Measurements from ENCODE around the gene NEURL1. TPM values are rescaled to one million over a fixed set of nuclear protein-coding genes. Genes with fewer than 3 reads are reported as not detected.

Gene NEURL1
- total RNA-seq, 1 experiment from 2014 or later, result 0.84 TPM

DNA sequence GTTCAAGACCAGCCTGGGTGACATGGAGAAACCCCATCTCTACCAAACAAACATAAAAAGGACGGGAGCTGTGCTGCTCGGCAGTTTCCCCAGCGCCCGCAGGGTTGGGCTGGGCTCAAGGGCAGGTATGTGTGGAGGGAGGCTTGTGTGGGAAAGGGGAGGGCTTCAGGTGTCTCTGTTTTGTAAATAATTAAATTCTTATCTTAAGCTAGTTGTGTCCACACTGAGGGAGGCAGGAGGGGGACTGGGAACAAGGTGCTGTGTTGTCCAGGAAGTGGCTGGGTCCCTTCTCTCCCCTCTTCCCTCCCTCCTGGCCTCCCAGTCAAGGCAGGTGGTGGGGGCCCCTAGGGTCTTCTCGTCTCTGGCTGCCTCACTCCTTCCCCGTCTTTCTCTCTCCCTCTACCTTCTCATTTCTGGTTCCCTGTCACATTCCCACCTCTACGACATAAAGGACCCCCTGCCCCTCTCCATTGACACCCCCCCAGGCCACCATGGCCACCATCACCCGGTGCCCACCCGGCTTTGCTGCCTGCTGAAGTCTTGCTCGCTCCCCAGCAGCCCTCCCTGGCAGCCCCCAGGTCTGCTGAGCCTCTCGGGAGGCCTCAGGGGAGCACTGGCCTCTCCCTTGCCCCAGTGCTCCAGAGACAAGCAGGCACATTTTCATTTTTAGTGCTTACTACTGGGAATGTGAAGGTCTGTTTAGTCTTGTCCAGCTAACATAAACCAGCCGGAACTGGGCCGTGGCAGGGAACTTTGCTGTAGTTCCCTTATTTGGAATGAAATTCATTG, 19.3 kb downstream of the NEURL1 start:
- H3K4me3 ChIP-seq (ENCODE audit: low read depth, low read length), result no peak overlapping the region
- no peaks in the 10 kb centered on the region for H3K27me3 Mint-ChIP-seq (ENCODE audit: insufficient read depth, unreplicated experiment)
- ChIA-PET CTCF (interaction anchor here (1.0 to 1.1 kb wide), 2 partner anchors 30 to 80 kb away, joined by 4 read pairs; no protein-coding TSS in a partner anchor), POLR2A (no interaction called here)
- no peaks in the 10 kb centered on the region for H3K9me3 ChIP-seq
- BruUV-seq (replicated peaks), result no TSS peak
- H3K27ac Mint-ChIP-seq (ENCODE audit: unreplicated experiment), result peak overlapping the region; percentile 54
- intact Hi-C loops (cut with micrococcal nuclease; ENCODE audit: unreplicated experiment), result loop anchor here (5.0 kb wide), 1 partner anchor 65 kb away; no protein-coding TSS in a partner anchor
- H3K27me3 ChIP-seq (replicated peaks; ENCODE audit: control insufficient read depth, insufficient read depth, low read length), result no peaks in the 10 kb centered on the region; the same call in 1 of the 2 replicates
- no peaks in the 10 kb centered on the region for H3K36me3 Mint-ChIP-seq (ENCODE audit: insufficient read depth, unreplicated experiment)
- peaks cover 16% of the 10 kb centered on the region for H3K4me1 Mint-ChIP-seq (ENCODE audit: low read depth, unreplicated experiment)
- TF ChIP-seq, protein P1, sequence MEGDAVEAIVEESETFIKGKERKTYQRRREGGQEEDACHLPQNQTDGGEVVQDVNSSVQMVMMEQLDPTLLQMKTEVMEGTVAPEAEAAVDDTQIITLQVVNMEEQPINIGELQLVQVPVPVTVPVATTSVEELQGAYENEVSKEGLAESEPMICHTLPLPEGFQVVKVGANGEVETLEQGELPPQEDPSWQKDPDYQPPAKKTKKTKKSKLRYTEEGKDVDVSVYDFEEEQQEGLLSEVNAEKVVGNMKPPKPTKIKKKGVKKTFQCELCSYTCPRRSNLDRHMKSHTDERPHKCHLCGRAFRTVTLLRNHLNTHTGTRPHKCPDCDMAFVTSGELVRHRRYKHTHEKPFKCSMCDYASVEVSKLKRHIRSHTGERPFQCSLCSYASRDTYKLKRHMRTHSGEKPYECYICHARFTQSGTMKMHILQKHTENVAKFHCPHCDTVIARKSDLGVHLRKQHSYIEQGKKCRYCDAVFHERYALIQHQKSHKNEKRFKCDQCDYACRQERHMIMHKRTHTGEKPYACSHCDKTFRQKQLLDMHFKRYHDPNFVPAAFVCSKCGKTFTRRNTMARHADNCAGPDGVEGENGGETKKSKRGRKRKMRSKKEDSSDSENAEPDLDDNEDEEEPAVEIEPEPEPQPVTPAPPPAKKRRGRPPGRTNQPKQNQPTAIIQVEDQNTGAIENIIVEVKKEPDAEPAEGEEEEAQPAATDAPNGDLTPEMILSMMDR (IDR thresholded peaks at IDR 0.05; ENCODE audit: insufficient read depth in 1 of 2, low read depth in 1 of 2, low read length in 1 of 2, severe bottlenecking in 1 of 2, unreplicated experiment in 1 of 2), result peak in 1 of 2 experiments; percentile 13
- H3K4me3 Mint-ChIP-seq (ENCODE audit: unreplicated experiment), result no peak overlapping the region
- DNase-seq, result peak; percentile 71 to 87
- H3K36me3 ChIP-seq (ENCODE audit: control insufficient read depth, insufficient read depth, low read length), result no peaks in the 10 kb centered on the region
- peaks cover 32% of the 10 kb centered on the region for H3K4me1 ChIP-seq
- no peaks in the 10 kb centered on the region for H3K9me3 Mint-ChIP-seq (ENCODE audit: unreplicated experiment)

DNA sequence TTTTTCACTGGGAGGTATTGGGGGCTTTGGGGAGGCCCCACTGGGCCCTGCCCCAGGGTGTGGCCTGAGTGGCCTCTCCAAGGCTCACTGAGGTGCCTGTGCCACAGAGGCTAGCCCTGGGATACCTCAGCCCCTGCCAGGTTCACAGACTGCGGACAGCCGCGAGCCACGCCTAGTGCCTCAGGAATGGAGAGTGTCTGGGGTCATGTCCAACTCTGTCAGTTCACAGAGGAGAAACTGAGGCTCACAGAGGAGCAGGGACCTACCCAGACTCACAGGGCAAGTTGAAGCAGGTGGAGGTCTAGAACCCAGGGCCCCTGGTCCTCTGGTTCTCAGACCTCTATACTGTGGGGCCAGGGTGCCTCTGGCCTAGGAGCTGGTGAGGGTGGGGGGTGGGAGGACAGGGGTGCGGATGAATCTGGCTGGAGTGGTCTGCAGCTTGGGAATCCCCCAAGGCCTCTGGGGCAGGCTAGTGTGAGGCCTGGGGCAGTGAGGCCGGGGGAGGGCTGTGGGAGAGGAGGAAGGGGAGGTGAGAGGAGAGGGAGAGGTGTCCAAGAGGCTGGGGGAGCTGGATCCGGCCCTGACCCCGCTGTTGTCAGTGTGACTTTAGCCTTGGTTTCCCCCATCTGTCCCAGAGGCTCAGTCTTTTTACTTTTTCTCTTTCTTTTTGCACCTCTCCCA, 20.0 kb downstream of the NEURL1 start:
- TF ChIP-seq, protein P1 (IDR thresholded peaks at IDR 0.05; ENCODE audit: insufficient read depth in 1 of 2, low read depth in 1 of 2, low read length in 1 of 2, severe bottlenecking in 1 of 2, unreplicated experiment in 1 of 2), result no peak
- ChIA-PET POLR2A (no interaction called here), CTCF (no interaction called here)
- DNase-seq, result no peak
- H3K27me3 ChIP-seq (replicated peaks; ENCODE audit: control insufficient read depth, insufficient read depth, low read length), result no peaks in the 10 kb centered on the region; the same call in 1 of the 2 replicates
- no peaks in the 10 kb centered on the region for H3K36me3 ChIP-seq (ENCODE audit: control insufficient read depth, insufficient read depth, low read length)
- BruUV-seq (replicated peaks), result no TSS peak
- Mint-ChIP-seq H3K36me3 (ENCODE audit: insufficient read depth, unreplicated experiment) (no peaks in the 10 kb centered on the region), H3K4me3 (ENCODE audit: unreplicated experiment) (no peak overlapping the region), H3K27me3 (ENCODE audit: insufficient read depth, unreplicated experiment) (no peaks in the 10 kb centered on the region), H3K9me3 (ENCODE audit: unreplicated experiment) (no peaks in the 10 kb centered on the region), H3K4me1 (ENCODE audit: low read depth, unreplicated experiment) (peaks cover 16% of the 10 kb centered on the region), H3K27ac (ENCODE audit: unreplicated experiment) (peak overlapping the region; percentile 54)
- intact Hi-C loops (cut with micrococcal nuclease; ENCODE audit: unreplicated experiment), result loop anchor here (5.0 kb wide), 1 partner anchor 64 kb away; no protein-coding TSS in a partner anchor
- H3K9me3 ChIP-seq, result no peaks in the 10 kb centered on the region
- H3K4me3 ChIP-seq (ENCODE audit: low read depth, low read length), result no peak overlapping the region
- H3K4me1 ChIP-seq, result peaks cover 32% of the 10 kb centered on the region

DNA sequence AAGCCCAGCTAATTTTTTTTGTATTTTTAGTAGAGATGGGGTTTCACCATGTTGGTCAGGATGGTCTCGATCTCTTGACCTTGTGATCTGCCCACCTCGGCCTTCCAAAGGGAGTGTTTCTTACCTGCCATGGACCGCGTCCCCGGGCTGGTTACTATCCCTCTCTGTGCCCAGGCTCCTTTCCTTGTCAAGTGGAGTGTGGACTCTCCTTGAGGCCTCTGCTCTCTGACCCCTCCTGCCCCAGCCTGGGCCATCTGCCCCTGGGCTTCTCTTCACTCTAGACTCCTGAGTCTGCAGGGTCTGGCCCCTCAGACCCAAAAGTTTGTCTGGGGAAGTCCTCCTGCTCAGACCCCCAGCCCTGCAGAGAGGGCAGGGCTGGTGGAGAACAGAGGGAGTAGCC, 20.7 kb downstream of the NEURL1 start:
- Mint-ChIP-seq H3K4me1 (ENCODE audit: low read depth, unreplicated experiment) (peaks cover 16% of the 10 kb centered on the region), H3K9me3 (ENCODE audit: unreplicated experiment) (no peaks in the 10 kb centered on the region), H3K36me3 (ENCODE audit: insufficient read depth, unreplicated experiment) (no peaks in the 10 kb centered on the region), H3K27me3 (ENCODE audit: insufficient read depth, unreplicated experiment) (no peaks in the 10 kb centered on the region), H3K27ac (ENCODE audit: unreplicated experiment) (no peak overlapping the region), H3K4me3 (ENCODE audit: unreplicated experiment) (no peak overlapping the region)
- TF ChIP-seq, protein P1 (IDR thresholded peaks at IDR 0.05; ENCODE audit: insufficient read depth in 1 of 2, low read depth in 1 of 2, low read length in 1 of 2, severe bottlenecking in 1 of 2, unreplicated experiment in 1 of 2), result no peak
- H3K9me3 ChIP-seq, result no peaks in the 10 kb centered on the region
- H3K36me3 ChIP-seq (ENCODE audit: control insufficient read depth, insufficient read depth, low read length), result no peaks in the 10 kb centered on the region
- no peak overlapping the region for H3K4me3 ChIP-seq (ENCODE audit: low read depth, low read length)
- POLR2A ChIA-PET, result no interaction called here
- intact Hi-C loops (cut with micrococcal nuclease; ENCODE audit: unreplicated experiment), result loop anchor here (5.0 kb wide), 1 partner anchor 63 kb away; no protein-coding TSS in a partner anchor
- no peak for DNase-seq
- CTCF ChIA-PET, result no interaction called here
- H3K27me3 ChIP-seq (replicated peaks; ENCODE audit: control insufficient read depth, insufficient read depth, low read length), result no peaks in the 10 kb centered on the region; the same call in 1 of the 2 replicates
- no TSS peak for BruUV-seq (replicated peaks)
- peaks cover 32% of the 10 kb centered on the region for H3K4me1 ChIP-seq

Measured in Caco-2 (cell line).